ENCODE measurements around the gene LRRC4C. TPM values are rescaled to one million over a fixed set of nuclear protein-coding genes. Genes with fewer than 3 reads are reported as not detected.
"Not testable (repeated sequence)": the region's sequence is repeated elsewhere in the genome, so short reads cannot be mapped to it uniquely, and the experiment has no call there.

Gene LRRC4C
- total RNA-seq, 4 donors from 2014 or later, result 1.5 to 2.8 (median 1.7) TPM

DNA sequence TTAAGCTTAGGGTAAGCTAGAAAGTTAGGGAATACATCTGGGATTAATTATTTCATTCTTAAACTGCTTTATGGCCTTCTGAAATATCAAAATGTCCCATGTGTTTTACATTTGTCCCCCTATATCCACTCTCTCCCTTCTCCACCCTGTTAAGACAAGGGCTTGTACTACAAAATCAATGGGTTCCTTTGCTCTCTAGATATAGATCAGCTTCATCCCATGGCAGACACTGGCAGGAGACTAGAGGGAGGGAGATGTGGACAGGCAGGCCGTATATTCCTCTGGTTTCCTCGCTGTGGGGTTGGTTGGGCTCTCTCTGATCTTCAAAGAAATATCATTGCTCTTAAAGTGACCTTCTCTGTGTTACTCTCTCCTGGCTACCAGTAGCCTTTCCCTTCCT lies 1281.0 kb downstream of the LRRC4C start:
- no peaks in the 10 kb centered on the region for H3K27me3 ChIP-seq
- ATAC-seq, result no peak

DNA sequence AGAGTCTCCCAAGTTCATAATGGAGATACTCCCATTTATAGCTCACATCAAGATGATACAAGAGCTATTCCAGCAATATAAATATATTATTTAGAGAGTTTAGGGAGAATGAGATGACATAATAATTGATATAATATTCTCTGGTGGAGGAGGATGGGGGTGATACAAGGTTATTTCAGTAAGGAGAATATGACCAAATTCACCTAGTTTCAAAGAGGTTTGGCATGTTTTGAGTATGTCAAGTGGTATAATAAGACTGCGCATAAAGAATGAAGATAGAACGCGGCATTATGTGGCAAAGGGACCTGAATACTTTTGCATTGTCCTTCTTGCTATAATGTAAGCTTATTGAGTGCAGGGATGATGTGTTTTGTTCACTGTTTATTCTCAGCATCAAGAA lies 1283.5 kb downstream of the LRRC4C start:
- 98 to 100% methylated on average over 3 of the region's 3 CpGs for WGBS, 2 donors (ENCODE audit: low coverage in 1 of 2)
- Histone ChIP-seq H3K4me3 (no peak overlapping the region), H3K9me3 (no peaks in the 10 kb centered on the region), H3K27me3 (no peaks in the 10 kb centered on the region), H3K27ac (no peak overlapping the region), H3K4me1 (no peaks in the 10 kb centered on the region), H3K36me3 (no peaks in the 10 kb centered on the region)
- TF ChIP-seq, protein P1, sequence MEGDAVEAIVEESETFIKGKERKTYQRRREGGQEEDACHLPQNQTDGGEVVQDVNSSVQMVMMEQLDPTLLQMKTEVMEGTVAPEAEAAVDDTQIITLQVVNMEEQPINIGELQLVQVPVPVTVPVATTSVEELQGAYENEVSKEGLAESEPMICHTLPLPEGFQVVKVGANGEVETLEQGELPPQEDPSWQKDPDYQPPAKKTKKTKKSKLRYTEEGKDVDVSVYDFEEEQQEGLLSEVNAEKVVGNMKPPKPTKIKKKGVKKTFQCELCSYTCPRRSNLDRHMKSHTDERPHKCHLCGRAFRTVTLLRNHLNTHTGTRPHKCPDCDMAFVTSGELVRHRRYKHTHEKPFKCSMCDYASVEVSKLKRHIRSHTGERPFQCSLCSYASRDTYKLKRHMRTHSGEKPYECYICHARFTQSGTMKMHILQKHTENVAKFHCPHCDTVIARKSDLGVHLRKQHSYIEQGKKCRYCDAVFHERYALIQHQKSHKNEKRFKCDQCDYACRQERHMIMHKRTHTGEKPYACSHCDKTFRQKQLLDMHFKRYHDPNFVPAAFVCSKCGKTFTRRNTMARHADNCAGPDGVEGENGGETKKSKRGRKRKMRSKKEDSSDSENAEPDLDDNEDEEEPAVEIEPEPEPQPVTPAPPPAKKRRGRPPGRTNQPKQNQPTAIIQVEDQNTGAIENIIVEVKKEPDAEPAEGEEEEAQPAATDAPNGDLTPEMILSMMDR (IDR thresholded peaks at IDR 0.05), result no peak
- no peak for TF ChIP-seq POLR2A (IDR thresholded peaks at IDR 0.05)
- no peak for TF ChIP-seq POLR2AphosphoS5 (IDR thresholded peaks at IDR 0.05)
- no peak for TF ChIP-seq EP300 (IDR thresholded peaks at IDR 0.05)
- no peak for ATAC-seq

More for the DNA sequence above, 1281.0 kb downstream of the LRRC4C start:
- H3K4me3 ChIP-seq, result no peak overlapping the region
- no peaks in the 10 kb centered on the region for H3K4me1 ChIP-seq
- H3K36me3 ChIP-seq, result no peaks in the 10 kb centered on the region
- WGBS, 2 donors (ENCODE audit: low coverage in 1 of 2), result 86 to 100% methylated on average over 1 to 2 of the region's 2 CpGs
- H3K9me3 ChIP-seq, result no peaks in the 10 kb centered on the region
- TF ChIP-seq POLR2AphosphoS5 (IDR thresholded peaks at IDR 0.05), result no peak
- TF ChIP-seq POLR2A (IDR thresholded peaks at IDR 0.05), result no peak
- TF ChIP-seq, protein P1 (IDR thresholded peaks at IDR 0.05), result no peak
- no peak for TF ChIP-seq EP300 (IDR thresholded peaks at IDR 0.05)
- no peak overlapping the region for H3K27ac ChIP-seq

DNA sequence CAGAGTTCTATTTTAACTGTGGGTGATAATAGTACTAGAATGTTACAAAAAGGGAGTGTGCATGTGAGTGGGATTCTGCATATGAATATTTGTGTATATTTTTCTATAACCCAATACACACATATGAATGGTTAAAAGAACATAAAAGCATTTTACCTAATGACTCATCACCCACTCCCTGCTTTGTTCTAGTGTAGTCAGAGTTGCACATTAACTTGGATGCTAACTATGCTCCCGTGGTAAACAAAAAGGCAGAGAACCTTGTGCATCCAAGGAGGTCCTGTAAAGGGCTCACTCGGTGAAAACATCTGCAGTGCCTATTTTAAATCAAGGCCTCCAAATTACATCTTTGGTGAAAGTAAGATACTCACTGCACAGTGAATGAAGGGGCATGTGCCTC lies 1289.4 kb downstream of the LRRC4C start:
- Histone ChIP-seq H3K9me3 (peaks cover 0 to 7% (median 0%) of the 10 kb centered on the region in 3 donors), H3K4me3 (no peak overlapping the region), H3K36me3 (no peaks in the 10 kb centered on the region), H3K4me1 (no peaks in the 10 kb centered on the region), H3K27ac (no peak overlapping the region), H3K27me3 (no peaks in the 10 kb centered on the region)
- WGBS, 2 donors (ENCODE audit: low coverage in 1 of 2), result 59 to 62% methylated on average over 2 of the region's 2 CpGs
- TF ChIP-seq, protein P1 (IDR thresholded peaks at IDR 0.05), result no peak
- TF ChIP-seq EP300 (IDR thresholded peaks at IDR 0.05), result no peak
- no peak for TF ChIP-seq POLR2AphosphoS5 (IDR thresholded peaks at IDR 0.05)
- no peak for TF ChIP-seq POLR2A (IDR thresholded peaks at IDR 0.05)
- no peak for ATAC-seq

DNA sequence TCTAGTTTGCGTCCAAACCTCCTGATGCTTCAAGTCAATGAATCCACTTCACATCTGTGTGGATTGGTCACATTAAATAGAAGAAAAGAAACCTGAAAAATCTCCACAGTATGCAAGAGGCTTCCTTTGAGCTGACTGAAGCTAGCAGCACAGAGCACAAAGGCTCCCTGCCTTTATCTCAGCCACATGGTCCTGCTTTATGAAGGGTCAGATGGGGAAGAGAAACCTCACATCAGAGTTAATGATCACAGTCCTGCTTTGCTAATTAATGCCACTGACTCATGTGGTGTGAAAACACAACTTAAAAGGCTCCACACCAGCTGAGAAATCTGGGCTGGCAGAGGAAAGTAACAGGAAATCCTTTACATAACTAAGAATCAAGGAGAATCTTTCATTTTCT lies 1291.0 kb downstream of the LRRC4C start:
- WGBS, 2 donors (ENCODE audit: low coverage in 1 of 2), result 91% methylated on average over 1 of the region's 1 CpG
- Histone ChIP-seq H3K4me3 (no peak overlapping the region), H3K27ac (no peak overlapping the region), H3K36me3 (no peaks in the 10 kb centered on the region), H3K27me3 (no peaks in the 10 kb centered on the region), H3K9me3 (peaks cover 0 to 7% (median 0%) of the 10 kb centered on the region in 3 donors), H3K4me1 (no peaks in the 10 kb centered on the region)
- TF ChIP-seq POLR2AphosphoS5 (IDR thresholded peaks at IDR 0.05), result no peak
- no peak for ATAC-seq

DNA sequence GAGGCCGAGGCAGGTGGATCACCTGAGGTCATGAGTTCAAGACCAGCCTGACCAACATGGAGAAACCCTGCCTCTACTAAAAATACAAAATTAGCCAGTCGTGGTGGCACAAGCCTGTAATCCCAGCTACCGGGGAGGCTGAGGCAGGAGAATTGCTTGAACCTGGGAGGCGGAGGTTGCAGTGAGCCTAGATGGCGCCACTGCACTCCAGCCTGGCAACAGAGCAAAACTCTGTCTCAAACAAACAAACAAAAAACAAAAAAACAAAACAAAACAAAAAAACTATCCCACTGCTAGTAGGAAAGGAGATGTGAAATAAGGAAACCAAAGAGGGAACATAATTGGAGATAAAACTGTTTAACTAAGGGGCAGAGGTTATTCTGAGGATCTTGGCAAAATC lies 1291.6 kb downstream of the LRRC4C start:
- not testable (repeated sequence) for H3K27me3 ChIP-seq, H3K9me3 ChIP-seq, H3K36me3 ChIP-seq, H3K4me3 ChIP-seq, ATAC-seq, H3K4me1 ChIP-seq, H3K27ac ChIP-seq
- WGBS, 2 donors (ENCODE audit: low coverage in 1 of 2), result 100% methylated on average over 1 of the region's 5 CpGs; no CpG with 5 or more reads in 1 of the 2 donors

DNA sequence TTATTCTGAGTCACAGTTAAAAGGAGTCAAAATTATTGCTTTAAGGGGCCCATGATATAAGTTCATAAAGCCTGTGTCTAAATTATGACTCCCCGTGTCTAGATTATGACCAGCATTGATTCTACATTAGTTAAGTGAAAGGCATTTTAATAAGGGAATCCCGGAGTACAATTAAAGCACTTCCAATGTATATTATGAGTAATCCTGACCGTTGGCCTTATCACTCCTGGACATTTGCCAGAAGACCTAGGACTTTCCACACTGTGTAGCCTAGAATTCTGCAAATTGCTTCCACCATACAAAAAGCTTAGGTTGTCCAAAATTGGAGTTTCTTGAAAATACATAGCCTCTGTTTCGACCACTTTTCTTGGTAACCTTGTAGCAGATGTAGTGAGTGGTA lies 1292.6 kb downstream of the LRRC4C start:
- WGBS, 2 donors (ENCODE audit: low coverage in 1 of 2), result 38 to 61% methylated on average over 4 of the region's 4 CpGs
- no peak overlapping the region for H3K4me3 ChIP-seq
- H3K27me3 ChIP-seq, result no peaks in the 10 kb centered on the region
- ATAC-seq, result no peak
- no peak overlapping the region for H3K27ac ChIP-seq
- TF ChIP-seq EP300 (IDR thresholded peaks at IDR 0.05), result no peak
- H3K36me3 ChIP-seq, result no peaks in the 10 kb centered on the region
- H3K4me1 ChIP-seq, result no peaks in the 10 kb centered on the region
- peaks cover 0 to 7% (median 0%) of the 10 kb centered on the region in 3 donors for H3K9me3 ChIP-seq

Data from gastroesophageal sphincter (tissue), 4 donors.